H1 (cell line): ENCODE data around the gene RYR3. TPM values are rescaled to one million over a fixed set of nuclear protein-coding genes. Genes with fewer than 3 reads are reported as not detected.

Experiments
- CTCF ChIA-PET: fragments of 300-600 bp; sonication (Branson Sonifier 250); formaldehyde crosslinking; loops from one replicate; lab custom pipeline; 2021; ENCODE audit not compliant: partially characterized antibody; lab: Charles Lee
- POLR2A ChIA-PET: fragments of 300-600 bp; sonication (Branson Sonifier 250); formaldehyde crosslinking; loops from one replicate; lab custom pipeline; 2021; ENCODE audit warnings: inconsistent platforms; ENCODE audit not compliant: partially characterized antibody; lab: Charles Lee
- DNase-seq, 2 experiments: peaks; one replicate each; pipeline versions ENCODE4 v3.0.0 to v3.0.0-alpha.2; 2010 to 2022; ENCODE audit warnings: low spot score in 2 of 2, low read depth in 1 of 2, mixed read lengths in 1 of 2
- FAIRE-seq: peaks from 2 replicates; lab custom pipeline; 2011; peaks lifted over from hg19 to GRCh38; lab: Jason Lieb, UNC
- H2AFZ ChIP-seq: 2 replicates; pipeline ENCODE4 v1.8.1; 2012; ENCODE audit warnings: low read length, inconsistent platforms
- H2AK5ac ChIP-seq: 2 replicates; pipeline ENCODE4 v1.6.1; 2013; ENCODE audit warnings: low read depth, low read length
- H2BK120ac ChIP-seq: replicated peaks from 2 replicates; pipeline ENCODE3; 2013; ENCODE audit warnings: low read depth, low read length, inconsistent platforms
- H2BK12ac ChIP-seq: 2 replicates; pipeline ENCODE4 v1.6.1; 2013; ENCODE audit warnings: low read depth, low read length
- H2BK15ac ChIP-seq: 2 replicates; pipeline ENCODE4 v1.6.1; 2013; ENCODE audit warnings: low read length
- H2BK20ac ChIP-seq: 2 replicates; pipeline ENCODE4 v1.6.1; 2013; ENCODE audit warnings: low read length
- H2BK5ac ChIP-seq: 2 replicates; pipeline ENCODE4 v1.6.1; 2013; ENCODE audit warnings: low read depth, low read length
- H3K14ac ChIP-seq: 2 replicates; pipeline ENCODE4 v1.6.1; 2013; ENCODE audit warnings: inconsistent platforms; ENCODE audit not compliant: insufficient read length
- H3K18ac ChIP-seq: 2 replicates; pipeline ENCODE4 v1.6.1; 2013; ENCODE audit warnings: low read length; ENCODE audit errors: extremely low read depth
- H3K23ac ChIP-seq: 2 replicates; pipeline ENCODE4 v1.6.1; 2013; ENCODE audit warnings: inconsistent platforms; ENCODE audit not compliant: insufficient read length
- H3K23me2 ChIP-seq: 2 replicates; pipeline ENCODE4 v1.6.1; 2013; ENCODE audit warnings: low read depth, low read length
- H3K27ac ChIP-seq: 2 replicates; pipeline ENCODE4 v1.6.1; 2011; ENCODE audit warnings: low read depth, low read length, inconsistent platforms
- H3K27me3 ChIP-seq, 4 experiments: replicated peaks in 1 of 4; 1 replicate in 1 of 4; 2 replicates in 3 of 4; pipeline versions ENCODE4 v1.6.1 to v1.8.1; 2011 to 2013; ENCODE audit warnings: low read length in 3 of 4, mild to moderate bottlenecking in 3 of 4, inconsistent platforms in 2 of 4, mixed read lengths in 2 of 4, moderate library complexity in 1 of 4; ENCODE audit not compliant: control insufficient read depth in 3 of 4, insufficient read depth in 3 of 4; ENCODE audit errors: extremely low read depth in 1 of 4
- H3K36me3 ChIP-seq, 4 experiments: 2 replicates each; pipeline versions ENCODE4 v1.6.1 to v1.8.1; 2011 to 2013; ENCODE audit warnings: mild to moderate bottlenecking in 4 of 4, low read length in 3 of 4, moderate library complexity in 2 of 4, control low read depth in 1 of 4, inconsistent platforms in 1 of 4; ENCODE audit not compliant: insufficient read depth in 4 of 4, control insufficient read depth in 2 of 4
- H3K4ac ChIP-seq: replicated peaks from 2 replicates; pipeline ENCODE3; 2013; ENCODE audit warnings: low read length, low read depth, mixed read lengths, inconsistent platforms; ENCODE audit not compliant: insufficient read length
- H3K4me1 ChIP-seq, 4 experiments: replicated peaks in 1 of 4; 1 replicate in 1 of 4; 2 replicates in 3 of 4; pipeline versions ENCODE4 v1.6.1 to v1.8.1; 2011 to 2013; ENCODE audit warnings: low read length in 3 of 4, inconsistent platforms in 2 of 4, mixed read lengths in 1 of 4; ENCODE audit not compliant: insufficient read depth in 4 of 4, control insufficient read depth in 3 of 4
- H3K4me2 ChIP-seq, 2 experiments: 2 replicates each; pipeline versions ENCODE4 v1.6.1 to v1.8.1; 2011 to 2013; ENCODE audit warnings: low read depth in 2 of 2, low read length in 2 of 2, control low read depth in 1 of 2, inconsistent platforms in 1 of 2, mild to moderate bottlenecking in 1 of 2; ENCODE audit not compliant: insufficient read depth in 1 of 2
- H3K4me3 ChIP-seq, 4 experiments: fragments of 200-600, 300-600 bp in 1 of 4; sonication (generic), shearing (Covaris generic), sonication (Bioruptor Twin) in 1 of 4; 2 replicates each; pipeline versions ENCODE4 v1.5.1 to v1.8.1; 2011 to 2016; ENCODE audit warnings: low read length in 4 of 4, low read depth in 3 of 4, control low read depth in 2 of 4, inconsistent platforms in 2 of 4, mild to moderate bottlenecking in 2 of 4, mixed read lengths in 1 of 4, moderate library complexity in 1 of 4; ENCODE audit not compliant: insufficient read depth in 2 of 4; ENCODE audit errors: extremely low read depth in 1 of 4
- H3K56ac ChIP-seq: replicated peaks from 2 replicates; pipeline ENCODE3; 2013; ENCODE audit warnings: low read depth, mild to moderate bottlenecking, mixed read lengths, low read length, inconsistent platforms; ENCODE audit not compliant: insufficient read length
- H3K79me1 ChIP-seq: 2 replicates; pipeline ENCODE4 v1.6.1; 2013; ENCODE audit warnings: low read depth, low read length, control low read depth
- H3K79me2 ChIP-seq, 2 experiments: 2 replicates each; pipeline versions ENCODE4 v1.6.1 to v1.8.1; 2012 to 2013; ENCODE audit warnings: low read length in 2 of 2, mild to moderate bottlenecking in 2 of 2, inconsistent platforms in 1 of 2; ENCODE audit not compliant: insufficient read depth in 2 of 2, control insufficient read depth in 1 of 2
- H3K9ac ChIP-seq, 4 experiments: replicated peaks in 1 of 4; 1 replicate in 1 of 4; 2 replicates in 3 of 4; pipeline versions ENCODE4 v1.6.1 to v1.8.1; 2011 to 2013; ENCODE audit warnings: low read depth in 3 of 4, low read length in 3 of 4, control low read depth in 2 of 4, mild to moderate bottlenecking in 2 of 4, moderate library complexity in 2 of 4, inconsistent platforms in 1 of 4; ENCODE audit errors: extremely low read depth in 1 of 4
- H3K9me3 ChIP-seq, 2 experiments: 2 replicates each; pipeline versions ENCODE4 v1.6.1 to v1.8.1; 2012 to 2013; ENCODE audit warnings: mild to moderate bottlenecking in 2 of 2, moderate library complexity in 2 of 2, control low read depth in 1 of 2, inconsistent platforms in 1 of 2, low read depth in 1 of 2, low read length in 1 of 2, mixed read lengths in 1 of 2; ENCODE audit not compliant: insufficient read depth in 2 of 2
- H4K20me1 ChIP-seq, 2 experiments: replicated peaks in 1 of 2; 2 replicates each; pipeline versions ENCODE3 to v1.8.1; 2011 to 2013; ENCODE audit warnings: inconsistent platforms in 2 of 2, low read length in 2 of 2, mild to moderate bottlenecking in 1 of 2; ENCODE audit not compliant: insufficient read depth in 2 of 2, control insufficient read depth in 1 of 2
- H4K5ac ChIP-seq: 2 replicates; pipeline ENCODE4 v1.6.1; 2013; ENCODE audit warnings: low read length, low read depth, mixed read lengths, inconsistent platforms; ENCODE audit not compliant: insufficient read length
- H4K8ac ChIP-seq: 2 replicates; pipeline ENCODE4 v1.8.0; 2013; ENCODE audit warnings: mild to moderate bottlenecking, moderate library complexity, low read length, inconsistent platforms; ENCODE audit not compliant: insufficient read depth; ENCODE audit errors: extremely low read depth
- H4K91ac ChIP-seq: replicated peaks from 2 replicates; pipeline ENCODE3; 2013; ENCODE audit warnings: low read length, mixed read lengths, inconsistent platforms; ENCODE audit not compliant: insufficient read length
- BACH1 ChIP-seq: IDR thresholded peaks from 2 replicates; pipeline ENCODE4 v1.6.1; 2012; ENCODE audit warnings: low read length, improper control_type of control experiment
- CEBPB ChIP-seq: IDR thresholded peaks from 2 replicates; pipeline ENCODE4 v1.6.1; 2012; ENCODE audit warnings: low read depth, low read length
- CTBP2 ChIP-seq: IDR thresholded peaks from 2 replicates; pipeline ENCODE4 v1.7.0; 2011; ENCODE audit warnings: borderline replicate concordance, mild to moderate bottlenecking, moderate library complexity, mixed read lengths, low read length; ENCODE audit not compliant: insufficient read depth, insufficient read length
- EP300 ChIP-seq, 2 experiments: IDR thresholded peaks; 1 replicate in 1 of 2; 2 replicates in 1 of 2; pipeline ENCODE4 v1.6.1; 2011 to 2012; ENCODE audit warnings: low read depth in 2 of 2, low read length in 2 of 2, mild to moderate bottlenecking in 2 of 2, borderline replicate concordance in 1 of 2, inconsistent platforms in 1 of 2, moderate library complexity in 1 of 2
- GABPA ChIP-seq: IDR thresholded peaks from 2 replicates; pipeline ENCODE4 v1.6.1; 2011; ENCODE audit warnings: mild to moderate bottlenecking, low read length, moderate library complexity, borderline replicate concordance; ENCODE audit not compliant: insufficient read depth
- HDAC6 ChIP-seq: IDR thresholded peaks from one replicate; pipeline ENCODE4 v1.7.1; 2012; ENCODE audit warnings: low read depth, mild to moderate bottlenecking, inconsistent platforms, low read length, moderate library complexity
- JUN ChIP-seq: IDR thresholded peaks from 2 replicates; pipeline ENCODE4 v1.6.1; 2011; ENCODE audit warnings: low read depth, mild to moderate bottlenecking, improper control_type of control experiment, low read length
- KDM4A ChIP-seq: IDR thresholded peaks from one replicate; pipeline ENCODE4 v1.7.1; 2012; ENCODE audit warnings: low read depth, mild to moderate bottlenecking, moderate library complexity, low read length, inconsistent platforms; ENCODE audit not compliant: severe bottlenecking
- RAD21 ChIP-seq, 2 experiments: IDR thresholded peaks in 1 of 2; conservative IDR thresholded peaks in 1 of 2; 2 replicates each; pipeline ENCODE4 v1.6.1; 2011; ENCODE audit warnings: low read depth in 2 of 2, low read length in 2 of 2, improper control_type of control experiment in 1 of 2, inconsistent platforms in 1 of 2, mild to moderate bottlenecking in 1 of 2, moderate library complexity in 1 of 2
- SIRT6 ChIP-seq: IDR thresholded peaks from one replicate; pipeline ENCODE4 v1.7.1; 2012; ENCODE audit warnings: low read length, inconsistent platforms
- SUZ12 ChIP-seq: fragments of 200-600 bp; sonication (generic); IDR thresholded peaks from 2 replicates; pipeline ENCODE4 v1.6.1; 2012; ENCODE audit warnings: mild to moderate bottlenecking, inconsistent platforms, low read length, moderate library complexity, mixed read lengths
- TAF7 ChIP-seq: optimal IDR thresholded peaks from 2 replicates; pipeline ENCODE3; 2011; ENCODE audit warnings: low read depth, mild to moderate bottlenecking, inconsistent platforms, low read length, moderate library complexity, borderline replicate concordance
- WGBS, 2 experiments: shearing (Covaris generic) in 1 of 2; methylation state at CpG; one replicate each; pipeline versions ENCODE4 v1.1.6 to v1.1.7; 2013 to 2015; ENCODE audit warnings: low lambda C conversion rate in 2 of 2, mixed read lengths in 2 of 2, inconsistent platforms in 1 of 2, low coverage in 1 of 2, missing lambda C conversion rate in 1 of 2; ENCODE audit not compliant: insufficient replicate concordance in 2 of 2, insufficient coverage in 1 of 2, insufficient read length in 1 of 2; ENCODE audit errors: extremely low coverage in 1 of 2, missing lambda C conversion rate in 1 of 2; 5-methylcytosine and 5-hydroxymethylcytosine counted together
- polyA plus RNA-seq, 7 experiments: library from polyadenylated mRNA; depleted of rRNA in 3 of 7; stranded (reverse) in 5 of 7; unstranded in 2 of 7; fragments of >200 nt in 5 of 7; fragments of 200-250 nt in 2 of 7; gene quantifications; 1 replicate in 5 of 7; 2 replicates in 1 of 7; 4 replicates in 1 of 7; pipeline versions ENCODE4 v1.2.1 to v1.2.3, GENCODE V29; 2011 to 2013; ENCODE audit warnings: missing spikeins in 2 of 7, mixed read lengths in 2 of 7
- total RNA-seq: library from RNA; stranded (reverse); fragmentation: NEBNext Ultra II Directional; extraction: Animal tissue kit (Norgen Biotek cat#: 25700); gene quantifications from 2 replicates; pipeline ENCODE4 v1.2.1, GENCODE V29; 2021
- TF ChIP-seq, protein P1 (sequence below): IDR thresholded peaks from 2 replicates; pipeline ENCODE4 v1.6.1; 2012; ENCODE audit warnings: inconsistent platforms

RYR3 gene
- total and polyA plus RNA-seq, 2 of the 8 experiments (the other 6 are each of a cell fraction or from before 2014, with no cell fraction given) = 0.33 to 3.4 TPM

GRCh38 chr15:33304924-33305323 is 5.8 kb upstream of the RYR3 start:
- Histone ChIP-seq H3K79me1 (no peaks in the 10 kb centered on the region), H4K5ac (no peak overlapping the region), H3K79me2 (no peaks in the 10 kb centered on the region), H3K18ac (no peak overlapping the region), H2BK15ac (no peak overlapping the region), H3K4me1 (no peaks in the 10 kb centered on the region; a peak in 1 of 7 replicates), H3K9ac (no peak overlapping the region), H2AK5ac (no peak overlapping the region), H4K91ac (no peak overlapping the region), H2BK12ac (no peak overlapping the region), H4K8ac (no peak overlapping the region), H3K36me3 (no peaks in the 10 kb centered on the region), H3K23me2 (no peaks in the 10 kb centered on the region), H3K9me3 (no peaks in the 10 kb centered on the region), H4K20me1 (no peaks in the 10 kb centered on the region), H3K56ac (no peak overlapping the region), H2BK20ac (no peak overlapping the region), H3K4ac (no peak overlapping the region), H3K27me3 (peaks cover 3 to 7% (median 4%) of the 10 kb centered on the region in 4 experiments), H3K23ac (no peak overlapping the region), H2BK5ac (no peak overlapping the region), H3K4me2 (no peak overlapping the region), H2AFZ (no peak overlapping the region), H3K27ac (no peak overlapping the region), H3K4me3 (no peak overlapping the region), H3K14ac (no peak overlapping the region), H2BK120ac (no peak overlapping the region)
- WGBS, 2 experiments = 72% methylated on average over 5 of the region's 5 CpGs; no CpG with 5 or more reads in 1 of the 2 experiments
- ChIA-PET POLR2A (no interaction called here), CTCF (interaction anchor here (0.9 to 1.8 kb wide), 4 partner anchors 9 to 202 kb away, joined by 3 to 6 read pairs (median 4); no protein-coding TSS in a partner anchor)
- DNase-seq (no peak), FAIRE-seq (no peak)
- TF ChIP-seq JUN (no peak), BACH1 (no peak), GABPA (no peak), SIRT6 (no peak), HDAC6 (no peak), CTBP2 (no peak), KDM4A (no peak), CEBPB (no peak), SUZ12 (no peak), RAD21 (IDR thresholded peaks at IDR 0.05 in 1 of 2, conservative IDR thresholded peaks at IDR 0.05 in 1 of 2; ENCODE audit: low read depth in 2 of 2, low read length in 2 of 2) (no peak), TAF7 (no peak), EP300 (IDR thresholded peaks at IDR 0.05; ENCODE audit: borderline replicate concordance in 1 of 2, low read depth in 2 of 2, low read length in 2 of 2) (no peak)
- TF ChIP-seq, protein P1, sequence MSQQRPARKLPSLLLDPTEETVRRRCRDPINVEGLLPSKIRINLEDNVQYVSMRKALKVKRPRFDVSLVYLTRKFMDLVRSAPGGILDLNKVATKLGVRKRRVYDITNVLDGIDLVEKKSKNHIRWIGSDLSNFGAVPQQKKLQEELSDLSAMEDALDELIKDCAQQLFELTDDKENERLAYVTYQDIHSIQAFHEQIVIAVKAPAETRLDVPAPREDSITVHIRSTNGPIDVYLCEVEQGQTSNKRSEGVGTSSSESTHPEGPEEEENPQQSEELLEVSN = no peak
